H9 (cell line): ENCODE results near the gene RHBDD3. TPM values are rescaled to one million over a fixed set of nuclear protein-coding genes. Genes with fewer than 3 reads are reported as not detected.

Source experiments
- DNase-seq: peaks from one replicate; pipeline ENCODE4 v3.0.0-alpha.2; 2017
- H2AFZ ChIP-seq: one replicate; pipeline ENCODE4 v1.6.1; 2013; ENCODE audit warnings: mild to moderate bottlenecking, low read length, control low read depth, moderate library complexity
- H2AK5ac ChIP-seq: 2 replicates; pipeline ENCODE4 v1.6.1; 2013; ENCODE audit warnings: low read length, control low read depth, mixed read lengths; ENCODE audit not compliant: insufficient read length
- H2BK120ac ChIP-seq: one replicate; pipeline ENCODE4 v1.6.1; 2013; ENCODE audit warnings: low read depth, mild to moderate bottlenecking, low read length, control low read depth, inconsistent platforms; ENCODE audit not compliant: poor library complexity, severe bottlenecking
- H2BK12ac ChIP-seq: 2 replicates; pipeline ENCODE4 v1.6.1; 2013; ENCODE audit warnings: low read length, control low read depth, mixed read lengths, low read depth; ENCODE audit not compliant: insufficient read length
- H2BK15ac ChIP-seq: 2 replicates; pipeline ENCODE4 v1.6.1; 2013; ENCODE audit warnings: low read depth, low read length, control low read depth
- H2BK20ac ChIP-seq: one replicate; pipeline ENCODE4 v1.6.1; 2013; ENCODE audit warnings: low read depth, mild to moderate bottlenecking, low read length, control low read depth, inconsistent platforms; ENCODE audit not compliant: poor library complexity, severe bottlenecking
- H2BK5ac ChIP-seq: 2 replicates; pipeline ENCODE4 v1.6.1; 2013; ENCODE audit warnings: low read length, control low read depth, mixed read lengths; ENCODE audit not compliant: insufficient read length
- H3K14ac ChIP-seq: 2 replicates; pipeline ENCODE4 v1.6.1; 2013; ENCODE audit warnings: low read length, control low read depth; ENCODE audit not compliant: insufficient read depth
- H3K18ac ChIP-seq: 2 replicates; pipeline ENCODE4 v1.6.1; 2013; ENCODE audit warnings: low read depth, mild to moderate bottlenecking, mixed read lengths, low read length, control low read depth; ENCODE audit not compliant: insufficient read length
- H3K23ac ChIP-seq: 2 replicates; pipeline ENCODE4 v1.6.1; 2013; ENCODE audit warnings: low read length, control low read depth, mixed read lengths, low read depth; ENCODE audit not compliant: insufficient read length
- H3K23me2 ChIP-seq: 2 replicates; pipeline ENCODE4 v1.6.1; 2013; ENCODE audit warnings: low read depth, mild to moderate bottlenecking, mixed read lengths, low read length, control low read depth; ENCODE audit not compliant: insufficient read length, poor library complexity, severe bottlenecking
- H3K27ac ChIP-seq: 2 replicates; pipeline ENCODE4 v1.5.1; 2013; ENCODE audit warnings: low read length, control low read depth, mixed read lengths, low read depth; ENCODE audit not compliant: insufficient read length
- H3K27me3 ChIP-seq: 2 replicates; pipeline ENCODE4 v1.6.1; 2013; ENCODE audit warnings: low read length, control low read depth, inconsistent platforms; ENCODE audit not compliant: insufficient read depth
- H3K4ac ChIP-seq: 2 replicates; pipeline ENCODE4 v1.6.1; 2013; ENCODE audit warnings: low read depth, mild to moderate bottlenecking, control low read depth, inconsistent platforms, low read length, moderate library complexity
- H3K4me1 ChIP-seq: 2 replicates; pipeline ENCODE4 v1.6.1; 2013; ENCODE audit warnings: low read length, control low read depth, inconsistent platforms; ENCODE audit not compliant: insufficient read depth
- H3K4me2 ChIP-seq: 2 replicates; pipeline ENCODE4 v1.6.1; 2013; ENCODE audit warnings: low read length, control low read depth, mixed read lengths; ENCODE audit not compliant: insufficient read length, insufficient read depth
- H3K56ac ChIP-seq: 2 replicates; pipeline ENCODE4 v1.6.1; 2013; ENCODE audit warnings: low read depth, mild to moderate bottlenecking, mixed read lengths, low read length, control low read depth; ENCODE audit not compliant: insufficient read length
- H3K79me1 ChIP-seq: 2 replicates; pipeline ENCODE4 v1.6.1; 2013; ENCODE audit warnings: low read depth, mild to moderate bottlenecking, moderate library complexity, low read length, control low read depth, inconsistent platforms; ENCODE audit not compliant: insufficient read depth, poor library complexity, severe bottlenecking
- H3K79me2 ChIP-seq: 2 replicates; pipeline ENCODE4 v1.6.1; 2013; ENCODE audit warnings: low read length, control low read depth, inconsistent platforms; ENCODE audit not compliant: insufficient read depth
- H3K9ac ChIP-seq: 2 replicates; pipeline ENCODE4 v1.6.1; 2013; ENCODE audit warnings: low read length, control low read depth, mixed read lengths; ENCODE audit not compliant: insufficient read length; ENCODE audit errors: extremely low read depth
- H3K9me3 ChIP-seq: one replicate; pipeline ENCODE4 v1.6.1; 2013; ENCODE audit warnings: low read depth, low read length, inconsistent platforms; ENCODE audit not compliant: control insufficient read depth
- H3T11ph ChIP-seq: one replicate; pipeline ENCODE4 v1.6.1; 2013; ENCODE audit warnings: mild to moderate bottlenecking, low read length, control low read depth, inconsistent platforms
- H4K20me1 ChIP-seq: one replicate; pipeline ENCODE4 v1.6.1; 2013; ENCODE audit not compliant: control insufficient read depth, insufficient read length, insufficient read depth
- H4K5ac ChIP-seq: 2 replicates; pipeline ENCODE4 v1.6.1; 2013; ENCODE audit warnings: low read depth, mild to moderate bottlenecking, mixed read lengths, low read length, control low read depth; ENCODE audit not compliant: insufficient read length
- H4K8ac ChIP-seq: replicated peaks from 2 replicates; pipeline ENCODE4 v1.6.1; 2013; ENCODE audit warnings: low read length, control low read depth, mixed read lengths, low read depth; ENCODE audit not compliant: insufficient read length
- H4K91ac ChIP-seq: 2 replicates; pipeline ENCODE4 v1.6.1; 2013; ENCODE audit warnings: low read depth, mild to moderate bottlenecking, moderate library complexity, mixed read lengths, low read length, control low read depth; ENCODE audit not compliant: insufficient read length
- H3K27ac Mint-ChIP-seq, 3 experiments: 2 replicates in 2 of 3; 3 replicates in 1 of 3; pipeline ENCODE4 v1.8.0; 2020 to 2021; ENCODE audit warnings: mixed read lengths in 3 of 3, mild to moderate bottlenecking in 1 of 3, moderate library complexity in 1 of 3
- H3K27me3 Mint-ChIP-seq: 2 replicates; pipeline ENCODE4 v1.8.0; 2021; ENCODE audit warnings: low read depth, mild to moderate bottlenecking, moderate library complexity, mixed read lengths
- H3K36me3 Mint-ChIP-seq, 3 experiments: 2 replicates in 2 of 3; 3 replicates in 1 of 3; pipeline ENCODE4 v1.8.0; 2020 to 2021; ENCODE audit warnings: low read depth in 3 of 3, mixed read lengths in 3 of 3; ENCODE audit not compliant: insufficient read depth in 1 of 3
- H3K4me1 Mint-ChIP-seq, 2 experiments: 2 replicates each; pipeline ENCODE4 v1.8.0; 2020; ENCODE audit warnings: mixed read lengths in 2 of 2
- H3K4me3 Mint-ChIP-seq, 2 experiments: 2 replicates in 1 of 2; 3 replicates in 1 of 2; pipeline ENCODE4 v1.8.0; 2020 to 2021; ENCODE audit warnings: mild to moderate bottlenecking in 2 of 2, mixed read lengths in 2 of 2, moderate library complexity in 1 of 2
- H3K9me3 Mint-ChIP-seq, 2 experiments: 2 replicates in 1 of 2; 3 replicates in 1 of 2; pipeline ENCODE4 v1.8.0; 2020; ENCODE audit warnings: mild to moderate bottlenecking in 2 of 2, mixed read lengths in 2 of 2, moderate library complexity in 1 of 2
- WGBS: extraction: QIAGEN DNeasy Blood & Tissue Kit; methylation state at CpG from one replicate; pipeline ENCODE4 v1.1.7; 2013; ENCODE audit warnings: missing lambda C conversion rate, low lambda C conversion rate, mixed read lengths; ENCODE audit not compliant: insufficient read length; ENCODE audit errors: extremely low coverage; 5-methylcytosine and 5-hydroxymethylcytosine counted together
- total RNA-seq: library from RNA; stranded (reverse); gene quantifications from 2 replicates; pipeline ENCODE4 v1.2.1, GENCODE V29; 2021
- TF ChIP-seq, protein P1 (sequence below): fragments of 200-600 bp; sonication (generic); conservative IDR thresholded peaks from 3 replicates; pipeline ENCODE4 v1.8.0; 2021; ENCODE audit warnings: antibody characterized with exemption, mild to moderate bottlenecking

Gene RHBDD3
- total RNA-seq, 1 experiment from 2014 or later, result 99.7 TPM

DNA sequence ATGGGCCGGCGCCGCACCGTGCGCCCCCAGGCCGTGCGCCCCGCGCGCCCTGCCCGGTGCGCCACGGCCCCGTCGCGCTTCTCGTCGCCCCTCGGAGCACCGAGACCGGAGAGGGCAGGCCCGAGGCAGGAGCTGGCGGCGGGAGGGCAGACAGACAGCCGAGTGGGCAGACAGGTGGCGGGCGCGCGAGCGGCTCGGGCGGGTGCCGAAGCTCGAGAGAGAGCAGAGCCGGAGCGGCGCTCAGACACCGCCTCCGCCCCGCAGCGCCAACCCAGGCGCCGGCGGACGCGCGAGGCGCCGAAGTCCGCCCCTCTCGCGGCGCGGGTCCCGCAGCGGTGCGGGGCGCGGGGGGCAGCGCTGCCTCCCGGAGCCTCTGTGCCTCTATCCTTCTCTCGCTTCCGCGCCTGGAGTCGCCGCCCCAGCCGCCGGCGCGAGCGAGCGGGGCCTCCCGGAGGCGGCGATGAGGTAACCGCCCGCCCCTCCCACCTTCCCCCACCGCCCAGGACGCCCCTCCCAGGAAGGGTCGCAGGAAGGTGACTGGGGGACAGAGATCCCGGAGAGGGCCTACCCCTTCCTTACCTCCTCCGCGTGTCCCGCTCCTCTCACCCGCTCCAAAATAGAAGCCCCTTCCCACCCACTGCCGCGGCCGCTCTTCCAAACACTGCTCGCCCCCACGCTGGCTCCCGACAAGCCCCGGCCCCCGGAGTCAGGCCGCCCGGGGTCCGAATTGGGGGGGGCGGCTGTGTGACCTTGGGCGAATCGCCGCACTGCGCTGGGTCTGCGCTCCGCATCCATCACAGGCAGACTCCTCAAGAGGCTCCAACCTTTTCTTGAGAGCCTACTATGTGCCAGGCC lies 47.7 kb upstream of the RHBDD3 start, which contains the start of gene RASL10A:
TSS of gene RASL10A (minus strand) at position 412 of the 855 bp plus-strand sequence. CDS start 451 bp downstream, outside the sequence.
- no peaks in the 10 kb centered on the region for H3K79me2 ChIP-seq
- no peak within 1 kb of the TSS for H2BK12ac ChIP-seq
- peaks cover 0 to 5% (median 2%) of the 10 kb centered on the region in 3 experiments; a peak in 3 of 7 replicates for H3K36me3 Mint-ChIP-seq
- no peak within 1 kb of the TSS for H2BK20ac ChIP-seq
- no peak within 1 kb of the TSS for H4K91ac ChIP-seq
- WGBS, result no CpG with 5 or more reads among the region's 103 CpGs
- H3K9me3 Mint-ChIP-seq, result peaks cover 5 to 17% of the 10 kb centered on the region in 2 experiments; a peak in 4 of 5 replicates
- no peak within 1 kb of the TSS for H4K5ac ChIP-seq
- H3K9me3 ChIP-seq, result no peaks in the 10 kb centered on the region
- H3K9ac ChIP-seq, result no peak within 1 kb of the TSS
- H3K4me2 ChIP-seq, result peak within 1 kb of the TSS; percentile 34
- H3K18ac ChIP-seq, result no peak within 1 kb of the TSS
- TF ChIP-seq, protein P1, sequence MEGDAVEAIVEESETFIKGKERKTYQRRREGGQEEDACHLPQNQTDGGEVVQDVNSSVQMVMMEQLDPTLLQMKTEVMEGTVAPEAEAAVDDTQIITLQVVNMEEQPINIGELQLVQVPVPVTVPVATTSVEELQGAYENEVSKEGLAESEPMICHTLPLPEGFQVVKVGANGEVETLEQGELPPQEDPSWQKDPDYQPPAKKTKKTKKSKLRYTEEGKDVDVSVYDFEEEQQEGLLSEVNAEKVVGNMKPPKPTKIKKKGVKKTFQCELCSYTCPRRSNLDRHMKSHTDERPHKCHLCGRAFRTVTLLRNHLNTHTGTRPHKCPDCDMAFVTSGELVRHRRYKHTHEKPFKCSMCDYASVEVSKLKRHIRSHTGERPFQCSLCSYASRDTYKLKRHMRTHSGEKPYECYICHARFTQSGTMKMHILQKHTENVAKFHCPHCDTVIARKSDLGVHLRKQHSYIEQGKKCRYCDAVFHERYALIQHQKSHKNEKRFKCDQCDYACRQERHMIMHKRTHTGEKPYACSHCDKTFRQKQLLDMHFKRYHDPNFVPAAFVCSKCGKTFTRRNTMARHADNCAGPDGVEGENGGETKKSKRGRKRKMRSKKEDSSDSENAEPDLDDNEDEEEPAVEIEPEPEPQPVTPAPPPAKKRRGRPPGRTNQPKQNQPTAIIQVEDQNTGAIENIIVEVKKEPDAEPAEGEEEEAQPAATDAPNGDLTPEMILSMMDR, result no peak
- H4K8ac ChIP-seq, result no peak within 1 kb of the TSS
- no peak within 1 kb of the TSS for H3K23ac ChIP-seq
- no peaks in the 10 kb centered on the region for H3K4me1 ChIP-seq
- H3K27me3 Mint-ChIP-seq, result peaks cover 57% of the 10 kb centered on the region
- H3K4me3 Mint-ChIP-seq, result peak within 1 kb of the TSS; percentile 56 to 68
- H2BK120ac ChIP-seq, result no peak within 1 kb of the TSS
- H2BK5ac ChIP-seq, result no peak within 1 kb of the TSS
- no peaks in the 10 kb centered on the region for H3K79me1 ChIP-seq
- peaks cover 4% of the 10 kb centered on the region for H3K23me2 ChIP-seq
- no peak for DNase-seq
- H4K20me1 ChIP-seq, result no peaks in the 10 kb centered on the region
- H3T11ph ChIP-seq, result no peak within 1 kb of the TSS
- H3K4ac ChIP-seq, result no peak within 1 kb of the TSS
- peaks cover 12 to 22% of the 10 kb centered on the region in 2 experiments for H3K4me1 Mint-ChIP-seq
- no peak within 1 kb of the TSS for H3K27ac Mint-ChIP-seq
- H3K27ac ChIP-seq, result no peak within 1 kb of the TSS
- H3K14ac ChIP-seq, result no peak within 1 kb of the TSS; the same call in 1 of the 2 replicates
- no peak within 1 kb of the TSS for H2AK5ac ChIP-seq
- H2AFZ ChIP-seq, result no peak within 1 kb of the TSS
- no peak within 1 kb of the TSS for H2BK15ac ChIP-seq
- peaks cover 33% of the 10 kb centered on the region for H3K27me3 ChIP-seq
- H3K56ac ChIP-seq, result no peak within 1 kb of the TSS
